Heart left ventricle (tissue), 16 donors: ENCODE results near the gene GNAO1. TPM values are rescaled to one million over a fixed set of nuclear protein-coding genes. Genes with fewer than 3 reads are reported as not detected.

Experiments
- ATAC-seq, 4 donors: fragments of 200-7000 bp; cut with Tn5 transposase; one replicate each; pipeline ENCODE4 v1.9.1; 2020 to 2022; ENCODE audit warnings: moderate library complexity in 4 of 4, mild to moderate bottlenecking in 3 of 4, moderate number of reproducible peaks in 1 of 4
- DNase-seq, 5 donors: peaks; one replicate each; pipeline ENCODE4 v3.0.0-alpha.2; 2020
- H3K27ac ChIP-seq, 12 donors: fragments of 200-600 bp; sonication (generic) in 4 of 12; one replicate each; pipeline versions ENCODE4 v1.5.0 to v1.8.0; 2016 to 2022; ENCODE audit warnings: mild to moderate bottlenecking in 2 of 12
- H3K27me3 ChIP-seq, 9 donors: fragments of 200-600 bp; sonication (generic) in 2 of 9; one replicate each; pipeline versions ENCODE4 v1.5.1 to v1.8.0; 2016 to 2022; ENCODE audit warnings: mild to moderate bottlenecking in 3 of 9
- H3K36me3 ChIP-seq, 9 donors: fragments of 200-600 bp; sonication (generic) in 2 of 9; one replicate each; pipeline versions ENCODE4 v1.5.0 to v1.8.0; 2018 to 2022; ENCODE audit warnings: mild to moderate bottlenecking in 2 of 9
- H3K4me1 ChIP-seq, 12 donors: fragments of 200-600 bp; sonication (generic) in 4 of 12; one replicate each; pipeline versions ENCODE4 v1.5.0 to v1.8.0; 2016 to 2022; ENCODE audit warnings: mild to moderate bottlenecking in 3 of 12
- H3K4me3 ChIP-seq, 12 donors: fragments of 200-600 bp; sonication (generic) in 4 of 12; one replicate each; pipeline versions ENCODE4 v1.5.0 to v1.8.0; 2017 to 2022; ENCODE audit warnings: mild to moderate bottlenecking in 9 of 12, moderate library complexity in 4 of 12
- H3K9me3 ChIP-seq, 12 donors: fragments of 200-600 bp; sonication (generic) in 4 of 12; one replicate each; pipeline versions ENCODE4 v1.5.0 to v1.8.0; 2016 to 2022; ENCODE audit warnings: mild to moderate bottlenecking in 1 of 12
- POLR2A ChIP-seq, 2 donors: fragments of 450-650 bp; IDR thresholded peaks; one replicate each; pipeline ENCODE4 v1.6.1; 2017; ENCODE audit warnings: antibody characterized with exemption in 2 of 2, mild to moderate bottlenecking in 2 of 2, moderate library complexity in 2 of 2
- WGBS, 4 donors: extraction: QIAGEN DNeasy Blood & Tissue Kit in 2 of 4; methylation state at CpG; one replicate each; pipeline versions ENCODE4 v1.1.5 to v1.1.7; 2013 to 2018; 5-methylcytosine and 5-hydroxymethylcytosine counted together
- intact Hi-C, 10 donors: fragments of 100-400 bp; cut with DNase I; formaldehyde crosslinking; loops; one replicate each; pipeline versions ENCODE4 v1.11.1 to v1.14.2; 2022
- polyA plus RNA-seq, 2 donors: library from polyadenylated mRNA; stranded (reverse); fragments of 200-250 nt; gene quantifications; one replicate each; pipeline ENCODE4 v1.2.3, GENCODE V29; 2013
- total RNA-seq, 9 donors: library from RNA; depleted of rRNA in 2 of 9; stranded (reverse); fragments of >200 nt in 2 of 9; fragmentation: NEBNext Ultra II Directional in 3 of 9; extraction: Animal tissue kit (Norgen Biotek cat#: 25700) in 3 of 9; gene quantifications; one replicate each; pipeline versions ENCODE4 v1.1.0 to v1.2.4, GENCODE V29; 2016 to 2023
- TF ChIP-seq, protein P1 (sequence below), 12 donors: fragments of 200-600 bp; sonication (generic) in 4 of 12; IDR thresholded peaks; one replicate each; pipeline versions ENCODE4 v1.5.0 to v1.8.0; 2018 to 2022; ENCODE audit warnings: antibody characterized with exemption in 12 of 12, mild to moderate bottlenecking in 5 of 12
- donor health status: ischemic (EF 13 %, LVEDD 7.1; RV severe dilation, severe dysfunction).
- donor health status: healthy with polysubstance abuse.
- donor health status: DM: no; HTN: yes; CAD: no.
- donor health status: DM: no; HTN: no; CAD: no.
- donor health status: ischemic (EF 25% LVEDD 6.9; RV normal size, moderate dysfunction).
- donor health status: ischemic (EF 25% LVEDD 5.7; RV mildly dilated, moderate dysfunction).
- donor health status: healthy.
- donor health status: DM: yes; HTN: yes; CAD: no.
- donor health status: ischemic (EF 35%, LVEDD 5.7; RV mildly dilated, moderate dysfunction).
- donor health status: nonischemic (EF 11% LVEDD 7.7; RV severe dilation, severe dysfunction).
- donor health status: DM: yes; HTN: yes; CAD: no.
- donor health status: PGD.
- donor health status: ischemic (EF 29% LVEDD 5.4; RV normal size, mild dysfunction).
- donor health status: nonischemic (EF 23%, LVEDD 6.1; RV moderate dilation, normal function).

The GNAO1 gene
- total and polyA plus RNA-seq, 11 donors: 1.4 to 26.8 (median 12.0) TPM

DNA sequence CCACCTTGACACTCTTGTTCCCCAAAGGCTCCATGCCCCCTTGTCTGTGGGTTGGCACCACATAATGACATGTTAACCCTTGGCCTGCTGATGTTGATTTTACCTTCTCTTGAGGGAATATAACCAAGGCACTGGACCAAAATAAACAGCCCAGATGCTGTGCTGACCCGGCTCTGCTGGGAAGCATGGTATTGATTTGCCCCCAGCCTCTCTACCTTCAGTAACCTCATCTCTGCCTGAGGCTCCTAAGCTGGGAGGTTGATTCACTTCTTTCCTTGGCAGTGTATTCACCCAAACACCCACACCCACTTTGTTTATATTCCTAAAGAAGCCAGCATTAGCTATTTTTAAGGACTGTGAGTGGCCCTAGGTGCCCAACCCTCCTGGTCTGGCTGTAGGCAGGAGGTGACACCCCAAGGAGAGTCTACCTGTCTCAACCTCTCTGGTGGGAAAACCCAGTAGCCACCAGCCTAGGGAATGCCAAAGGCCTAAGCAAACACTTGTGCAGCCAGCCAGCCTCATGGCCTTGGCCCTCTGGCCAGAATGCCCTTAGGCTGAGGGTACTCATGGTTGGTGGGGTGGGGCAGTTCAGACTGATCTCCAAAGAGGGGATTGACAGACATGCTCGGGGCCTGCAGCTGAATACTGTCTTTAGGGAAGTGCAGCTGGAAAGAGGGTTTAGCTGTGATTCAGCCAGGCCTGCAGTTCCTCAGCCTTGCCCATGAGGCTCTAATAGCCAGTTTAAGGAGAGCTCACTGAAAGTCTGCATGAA lies 42.7 kb downstream of the GNAO1 start:
- ATAC-seq: no peak
- H3K27me3 ChIP-seq: no peaks in the 10 kb centered on the region
- TF ChIP-seq POLR2A (IDR thresholded peaks at IDR 0.05): no peak
- TF ChIP-seq, protein P1, sequence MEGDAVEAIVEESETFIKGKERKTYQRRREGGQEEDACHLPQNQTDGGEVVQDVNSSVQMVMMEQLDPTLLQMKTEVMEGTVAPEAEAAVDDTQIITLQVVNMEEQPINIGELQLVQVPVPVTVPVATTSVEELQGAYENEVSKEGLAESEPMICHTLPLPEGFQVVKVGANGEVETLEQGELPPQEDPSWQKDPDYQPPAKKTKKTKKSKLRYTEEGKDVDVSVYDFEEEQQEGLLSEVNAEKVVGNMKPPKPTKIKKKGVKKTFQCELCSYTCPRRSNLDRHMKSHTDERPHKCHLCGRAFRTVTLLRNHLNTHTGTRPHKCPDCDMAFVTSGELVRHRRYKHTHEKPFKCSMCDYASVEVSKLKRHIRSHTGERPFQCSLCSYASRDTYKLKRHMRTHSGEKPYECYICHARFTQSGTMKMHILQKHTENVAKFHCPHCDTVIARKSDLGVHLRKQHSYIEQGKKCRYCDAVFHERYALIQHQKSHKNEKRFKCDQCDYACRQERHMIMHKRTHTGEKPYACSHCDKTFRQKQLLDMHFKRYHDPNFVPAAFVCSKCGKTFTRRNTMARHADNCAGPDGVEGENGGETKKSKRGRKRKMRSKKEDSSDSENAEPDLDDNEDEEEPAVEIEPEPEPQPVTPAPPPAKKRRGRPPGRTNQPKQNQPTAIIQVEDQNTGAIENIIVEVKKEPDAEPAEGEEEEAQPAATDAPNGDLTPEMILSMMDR (IDR thresholded peaks at IDR 0.05): no peak
- DNase-seq: no peak
- no peaks in the 10 kb centered on the region for H3K9me3 ChIP-seq
- WGBS, 4 donors: 71 to 89% (median 81%) methylated on average over 1 to 2 of the region's 2 CpGs
- no peak overlapping the region for H3K4me3 ChIP-seq
- intact Hi-C loops: no loop called here
- H3K27ac ChIP-seq: no peak overlapping the region
- peaks cover 0 to 8% (median 0%) of the 10 kb centered on the region in 12 donors for H3K4me1 ChIP-seq
- H3K36me3 ChIP-seq: no peaks in the 10 kb centered on the region

DNA sequence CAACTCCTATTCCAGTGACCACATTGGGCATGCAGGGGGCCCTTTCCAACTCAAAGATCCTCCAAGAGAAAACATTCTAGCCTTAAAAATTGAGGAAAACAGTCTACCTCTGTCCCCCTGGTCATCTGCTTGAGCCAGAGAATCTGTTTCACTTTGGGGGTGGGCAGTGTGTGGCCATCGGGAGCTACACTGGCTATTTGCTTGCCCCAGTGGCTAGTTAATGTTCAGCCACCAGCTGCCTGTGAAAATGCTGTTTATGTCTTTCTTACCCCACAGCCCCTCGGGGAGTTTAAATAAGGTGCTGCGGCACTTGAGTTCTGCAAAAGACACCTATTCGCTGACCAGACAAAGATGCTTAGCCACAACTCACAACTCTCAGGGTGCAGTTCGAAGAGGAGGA lies 43.4 kb downstream of the GNAO1 start:
- WGBS, 4 donors: 94 to 100% (median 96%) methylated on average over 4 to 5 of the region's 5 CpGs
- intact Hi-C loops: no loop called here
- no peak overlapping the region for H3K27ac ChIP-seq
- DNase-seq: no peak
- H3K9me3 ChIP-seq: no peaks in the 10 kb centered on the region
- H3K36me3 ChIP-seq: no peaks in the 10 kb centered on the region
- TF ChIP-seq POLR2A (IDR thresholded peaks at IDR 0.05): no peak
- TF ChIP-seq, protein P1 (IDR thresholded peaks at IDR 0.05): no peak
- peaks cover 0 to 8% (median 0%) of the 10 kb centered on the region in 12 donors for H3K4me1 ChIP-seq
- ATAC-seq: no peak
- H3K27me3 ChIP-seq: no peaks in the 10 kb centered on the region
- H3K4me3 ChIP-seq: no peak overlapping the region

DNA sequence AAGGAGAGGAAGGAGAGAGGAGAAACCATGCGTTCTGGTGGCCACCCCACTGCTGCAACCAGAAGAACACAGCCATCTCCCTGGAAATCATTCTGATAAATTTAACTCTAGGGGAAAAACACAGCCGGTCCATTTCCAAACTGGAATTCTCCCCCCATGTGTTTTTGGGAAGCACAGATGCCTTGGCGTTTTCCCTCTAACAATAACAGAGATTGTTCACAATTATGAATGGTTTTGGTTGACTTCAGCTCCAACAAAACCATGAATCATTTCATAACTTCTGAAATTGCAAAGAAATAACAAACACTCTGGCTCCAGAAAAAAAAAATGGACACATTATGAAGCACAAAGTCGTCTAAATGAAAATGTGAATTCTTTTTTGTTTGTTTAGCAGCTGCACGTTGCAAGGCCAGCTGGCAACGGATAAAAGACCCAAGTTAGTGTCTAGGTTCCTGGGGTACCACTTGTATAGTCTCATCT lies 46.2 kb downstream of the GNAO1 start:
- intact Hi-C loops: no loop called here
- Histone ChIP-seq H3K36me3 (no peaks in the 10 kb centered on the region), H3K27ac (peak overlapping the region in 5 of 12 donors; percentile 28 to 51 (median 34)), H3K27me3 (no peaks in the 10 kb centered on the region), H3K4me1 (peaks cover 0 to 8% (median 0%) of the 10 kb centered on the region in 12 donors), H3K4me3 (peak overlapping the region in 1 of 12 donors; percentile 13), H3K9me3 (no peaks in the 10 kb centered on the region)
- peak in 3 of 4 donors; percentile 32 to 76 (median 50) for ATAC-seq
- DNase-seq: no peak
- TF ChIP-seq, protein P1 (IDR thresholded peaks at IDR 0.05): no peak
- TF ChIP-seq POLR2A (IDR thresholded peaks at IDR 0.05): no peak
- WGBS, 4 donors: 67 to 75% (median 71%) methylated on average over 6 of the region's 6 CpGs

DNA sequence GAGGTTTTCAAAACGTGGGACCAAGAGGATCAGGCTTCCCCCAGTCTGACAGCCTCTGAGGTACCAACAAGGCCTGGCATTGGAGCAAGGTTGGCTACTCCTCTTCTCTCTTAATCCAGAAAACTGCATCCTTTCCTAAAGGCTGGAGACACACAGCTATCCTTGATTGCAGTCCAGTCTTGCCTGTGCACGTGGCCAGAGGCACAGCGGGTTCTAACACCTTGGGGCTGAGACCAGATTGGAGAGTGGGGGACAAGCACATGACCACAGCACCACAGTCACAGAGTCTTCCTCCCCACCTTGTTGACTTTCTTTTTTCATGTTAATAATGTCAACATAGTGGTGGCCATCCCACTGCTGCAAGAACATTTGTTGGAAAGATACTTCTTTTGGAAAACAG lies 46.9 kb downstream of the GNAO1 start:
- TF ChIP-seq POLR2A (IDR thresholded peaks at IDR 0.05): no peak
- TF ChIP-seq, protein P1 (IDR thresholded peaks at IDR 0.05): no peak
- Histone ChIP-seq H3K27me3 (no peaks in the 10 kb centered on the region), H3K36me3 (no peaks in the 10 kb centered on the region), H3K27ac (peak overlapping the region in 5 of 12 donors; percentile 25 to 51 (median 34)), H3K4me1 (peaks cover 0 to 8% (median 0%) of the 10 kb centered on the region in 12 donors), H3K4me3 (no peak overlapping the region), H3K9me3 (no peaks in the 10 kb centered on the region)
- intact Hi-C loops: no loop called here
- WGBS, 4 donors: 39 to 46% (median 43%) methylated on average over 3 of the region's 3 CpGs
- DNase-seq: no peak
- ATAC-seq: no peak
